ENCODE data around the gene COL10A1. TPM values are rescaled to one million over a fixed set of nuclear protein-coding genes. Genes with fewer than 3 reads are reported as not detected.

COL10A1 gene
- total and polyA plus RNA-seq, 10 of the 15 experiments (the other 5 are each of a cell fraction or from before 2014, with no cell fraction given): 0.02 to 0.33 (median 0.06) TPM; not detected in 5

- H4K20me1 ChIP-seq (ENCODE audit: control insufficient read depth, insufficient read depth): no peaks in the 10 kb centered on the region
- H3K4me1 ChIP-seq (ENCODE audit: control insufficient read depth, insufficient read depth, low read length): no peaks in the 10 kb centered on the region
- in situ Hi-C loops (cut with MboI) (no loop called here), intact Hi-C loops (cut with micrococcal nuclease; ENCODE audit: unreplicated experiment) (no loop called here)
- H3K4me2 ChIP-seq (ENCODE audit: control insufficient read depth, insufficient read depth): no peak overlapping the region
- DNase-seq (ENCODE audit: low read depth, low spot score) (no peak), ATAC-seq (no peak), FAIRE-seq (no peak)
- WGBS (ENCODE audit: insufficient coverage, insufficient replicate concordance, low lambda C conversion rate, missing lambda C conversion rate): 100% methylated on average over 2 of the region's 2 CpGs
- TSS peak; percentile 40 for BruUV-seq (replicated peaks)
- H3K27me3 ChIP-seq (replicated peaks in 1 of 2; ENCODE audit: control insufficient read depth in 2 of 2, insufficient read depth in 2 of 2, low read length in 1 of 2): no peaks in the 10 kb centered on the region
- POLR2A ChIA-PET: no interaction called here
- no peak overlapping the region for H3K4me3 ChIP-seq
- RAD21 ChIA-PET (ENCODE audit: unreplicated experiment): no interaction called here
- H3K9me3 ChIP-seq (replicated peaks; ENCODE audit: control insufficient read depth, insufficient read depth, low read length): peaks cover 9% of the 10 kb centered on the region
- no peak overlapping the region for H3K27ac ChIP-seq (ENCODE audit: control insufficient read depth, insufficient read depth)
- CTCF ChIA-PET: interaction anchor here (0.6 to 1.8 kb wide), 3 partner anchors 47 to 511 kb away, joined by 4 to 5 read pairs (median 4); no protein-coding TSS in a partner anchor
- TF ChIP-seq ZNF622 (IDR thresholded peaks at IDR 0.05): no peak
- TF ChIP-seq, protein P1, sequence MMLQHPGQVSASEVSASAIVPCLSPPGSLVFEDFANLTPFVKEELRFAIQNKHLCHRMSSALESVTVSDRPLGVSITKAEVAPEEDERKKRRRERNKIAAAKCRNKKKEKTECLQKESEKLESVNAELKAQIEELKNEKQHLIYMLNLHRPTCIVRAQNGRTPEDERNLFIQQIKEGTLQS (IDR thresholded peaks at IDR 0.05; ENCODE audit: borderline replicate concordance, extremely low read depth, low read depth, low read length): no peak
- no peak for TF ChIP-seq HDAC6 (IDR thresholded peaks at IDR 0.05; ENCODE audit: unreplicated experiment)
- TF ChIP-seq, protein P2, sequence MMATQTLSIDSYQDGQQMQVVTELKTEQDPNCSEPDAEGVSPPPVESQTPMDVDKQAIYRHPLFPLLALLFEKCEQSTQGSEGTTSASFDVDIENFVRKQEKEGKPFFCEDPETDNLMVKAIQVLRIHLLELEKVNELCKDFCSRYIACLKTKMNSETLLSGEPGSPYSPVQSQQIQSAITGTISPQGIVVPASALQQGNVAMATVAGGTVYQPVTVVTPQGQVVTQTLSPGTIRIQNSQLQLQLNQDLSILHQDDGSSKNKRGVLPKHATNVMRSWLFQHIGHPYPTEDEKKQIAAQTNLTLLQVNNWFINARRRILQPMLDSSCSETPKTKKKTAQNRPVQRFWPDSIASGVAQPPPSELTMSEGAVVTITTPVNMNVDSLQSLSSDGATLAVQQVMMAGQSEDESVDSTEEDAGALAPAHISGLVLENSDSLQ (IDR thresholded peaks at IDR 0.05): no peak
- TF ChIP-seq USF1 (IDR thresholded peaks at IDR 0.05; ENCODE audit: borderline replicate concordance, extremely low read length, insufficient read depth, low read depth, low read length): no peak
- TF ChIP-seq SREBF2 (IDR thresholded peaks at IDR 0.05; ENCODE audit: low read length): no peak
- no peak for TF ChIP-seq NKRF (conservative IDR thresholded peaks at IDR 0.05)
- TF ChIP-seq, protein P3, sequence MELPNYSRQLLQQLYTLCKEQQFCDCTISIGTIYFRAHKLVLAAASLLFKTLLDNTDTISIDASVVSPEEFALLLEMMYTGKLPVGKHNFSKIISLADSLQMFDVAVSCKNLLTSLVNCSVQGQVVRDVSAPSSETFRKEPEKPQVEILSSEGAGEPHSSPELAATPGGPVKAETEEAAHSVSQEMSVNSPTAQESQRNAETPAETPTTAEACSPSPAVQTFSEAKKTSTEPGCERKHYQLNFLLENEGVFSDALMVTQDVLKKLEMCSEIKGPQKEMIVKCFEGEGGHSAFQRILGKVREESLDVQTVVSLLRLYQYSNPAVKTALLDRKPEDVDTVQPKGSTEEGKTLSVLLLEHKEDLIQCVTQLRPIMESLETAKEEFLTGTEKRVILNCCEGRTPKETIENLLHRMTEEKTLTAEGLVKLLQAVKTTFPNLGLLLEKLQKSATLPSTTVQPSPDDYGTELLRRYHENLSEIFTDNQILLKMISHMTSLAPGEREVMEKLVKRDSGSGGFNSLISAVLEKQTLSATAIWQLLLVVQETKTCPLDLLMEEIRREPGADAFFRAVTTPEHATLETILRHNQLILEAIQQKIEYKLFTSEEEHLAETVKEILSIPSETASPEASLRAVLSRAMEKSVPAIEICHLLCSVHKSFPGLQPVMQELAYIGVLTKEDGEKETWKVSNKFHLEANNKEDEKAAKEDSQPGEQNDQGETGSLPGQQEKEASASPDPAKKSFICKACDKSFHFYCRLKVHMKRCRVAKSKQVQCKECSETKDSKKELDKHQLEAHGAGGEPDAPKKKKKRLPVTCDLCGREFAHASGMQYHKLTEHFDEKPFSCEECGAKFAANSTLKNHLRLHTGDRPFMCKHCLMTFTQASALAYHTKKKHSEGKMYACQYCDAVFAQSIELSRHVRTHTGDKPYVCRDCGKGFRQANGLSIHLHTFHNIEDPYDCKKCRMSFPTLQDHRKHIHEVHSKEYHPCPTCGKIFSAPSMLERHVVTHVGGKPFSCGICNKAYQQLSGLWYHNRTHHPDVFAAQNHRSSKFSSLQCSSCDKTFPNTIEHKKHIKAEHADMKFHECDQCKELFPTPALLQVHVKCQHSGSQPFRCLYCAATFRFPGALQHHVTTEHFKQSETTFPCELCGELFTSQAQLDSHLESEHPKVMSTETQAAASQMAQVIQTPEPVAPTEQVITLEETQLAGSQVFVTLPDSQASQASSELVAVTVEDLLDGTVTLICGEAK (IDR thresholded peaks at IDR 0.05; ENCODE audit: borderline replicate concordance): no peak
- TF ChIP-seq KDM1A (IDR thresholded peaks at IDR 0.05; ENCODE audit: borderline replicate concordance): no peak
- no peak for TF ChIP-seq PAX5 (IDR thresholded peaks at IDR 0.05; ENCODE audit: borderline replicate concordance, low read depth, low read length)
- H3K36me3 ChIP-seq (ENCODE audit: control insufficient read depth in 2 of 2, insufficient read depth in 2 of 2, low read length in 1 of 2): peaks cover 0 to 1% of the 10 kb centered on the region in 2 experiments; a peak in 2 of 4 replicates
- no peaks in the 10 kb centered on the region for H3K79me2 ChIP-seq (ENCODE audit: control insufficient read depth, insufficient read depth, low read length)
- SMC1A ChIA-PET (ENCODE audit: uncharacterized antibody, unreplicated experiment): interaction anchor here (1.0 kb wide), 1 partner anchor 17 kb away, joined by 3 read pairs; no protein-coding TSS in a partner anchor
- H2AFZ ChIP-seq (ENCODE audit: control insufficient read depth, low read depth, low read length): no peak overlapping the region
- H3K9ac ChIP-seq (ENCODE audit: control insufficient read depth, insufficient read depth, low read length): no peak overlapping the region
Observed at GRCh38 chr6:116169880-116170279, 43.9 kb upstream of the COL10A1 start.
